Measurements from ENCODE around the gene DOCK2.
A peak's percentile ranks its signal among the peaks of the same experiment; 100 is the strongest.

DOCK2 gene

GRCh38 chr5:169646856-169647255 is 9.8 kb downstream of the DOCK2 start:
- Histone ChIP-seq H3K4me1 (ENCODE audit: insufficient read depth, low read length) (peaks cover 45% of the 10 kb centered on the region), H2AFZ (ENCODE audit: low read depth, low read length) (no peak overlapping the region), H3K79me2 (ENCODE audit: insufficient read depth, low read length) (peaks cover 99% of the 10 kb centered on the region), H3K4me2 (ENCODE audit: insufficient read depth, low read length) (no peak overlapping the region), H3K9ac (ENCODE audit: low read depth, low read length) (no peak overlapping the region), H4K20me1 (ENCODE audit: insufficient read depth, low read length) (peaks cover 91% of the 10 kb centered on the region), H3K9me3 (ENCODE audit: insufficient read depth, low read length, severe bottlenecking) (no peaks in the 10 kb centered on the region), H3K4me3 (ENCODE audit: low read depth in 1 of 2, low read length in 2 of 2) (no peak overlapping the region), H3K27ac (ENCODE audit: low read length) (no peak overlapping the region), H3K36me3 (ENCODE audit: insufficient read depth, low read length) (peaks cover 47% of the 10 kb centered on the region), H3K27me3 (ENCODE audit: insufficient read depth, low read length, poor library complexity) (no peaks in the 10 kb centered on the region)
- TF ChIP-seq, protein P1, sequence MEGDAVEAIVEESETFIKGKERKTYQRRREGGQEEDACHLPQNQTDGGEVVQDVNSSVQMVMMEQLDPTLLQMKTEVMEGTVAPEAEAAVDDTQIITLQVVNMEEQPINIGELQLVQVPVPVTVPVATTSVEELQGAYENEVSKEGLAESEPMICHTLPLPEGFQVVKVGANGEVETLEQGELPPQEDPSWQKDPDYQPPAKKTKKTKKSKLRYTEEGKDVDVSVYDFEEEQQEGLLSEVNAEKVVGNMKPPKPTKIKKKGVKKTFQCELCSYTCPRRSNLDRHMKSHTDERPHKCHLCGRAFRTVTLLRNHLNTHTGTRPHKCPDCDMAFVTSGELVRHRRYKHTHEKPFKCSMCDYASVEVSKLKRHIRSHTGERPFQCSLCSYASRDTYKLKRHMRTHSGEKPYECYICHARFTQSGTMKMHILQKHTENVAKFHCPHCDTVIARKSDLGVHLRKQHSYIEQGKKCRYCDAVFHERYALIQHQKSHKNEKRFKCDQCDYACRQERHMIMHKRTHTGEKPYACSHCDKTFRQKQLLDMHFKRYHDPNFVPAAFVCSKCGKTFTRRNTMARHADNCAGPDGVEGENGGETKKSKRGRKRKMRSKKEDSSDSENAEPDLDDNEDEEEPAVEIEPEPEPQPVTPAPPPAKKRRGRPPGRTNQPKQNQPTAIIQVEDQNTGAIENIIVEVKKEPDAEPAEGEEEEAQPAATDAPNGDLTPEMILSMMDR (IDR thresholded peaks at IDR 0.05; ENCODE audit: borderline replicate concordance, extremely low read depth, low read length, poor library complexity, severe bottlenecking), result no peak
- TF ChIP-seq EZH2 (IDR thresholded peaks at IDR 0.05; ENCODE audit: borderline replicate concordance, low read depth, low read length, severe bottlenecking), result no peak
- ATAC-seq (ENCODE audit: insufficient read depth, low read depth), result no peak
- DNase-seq, result no peak

GRCh38 chr5:169647566-169647965 is 10.5 kb downstream of the DOCK2 start:
- Histone ChIP-seq H2AFZ (ENCODE audit: low read depth, low read length) (no peak overlapping the region), H3K4me2 (ENCODE audit: insufficient read depth, low read length) (no peak overlapping the region), H4K20me1 (ENCODE audit: insufficient read depth, low read length) (peaks cover 91% of the 10 kb centered on the region), H3K36me3 (ENCODE audit: insufficient read depth, low read length) (peaks cover 48% of the 10 kb centered on the region), H3K9me3 (ENCODE audit: insufficient read depth, low read length, severe bottlenecking) (no peaks in the 10 kb centered on the region), H3K27ac (ENCODE audit: low read length) (peak overlapping the region; percentile 50), H3K9ac (ENCODE audit: low read depth, low read length) (no peak overlapping the region), H3K79me2 (ENCODE audit: insufficient read depth, low read length) (peaks cover 99% of the 10 kb centered on the region), H3K4me3 (ENCODE audit: low read depth in 1 of 2, low read length in 2 of 2) (no peak overlapping the region), H3K27me3 (ENCODE audit: insufficient read depth, low read length, poor library complexity) (no peaks in the 10 kb centered on the region), H3K4me1 (ENCODE audit: insufficient read depth, low read length) (peaks cover 44% of the 10 kb centered on the region)
- ATAC-seq (ENCODE audit: insufficient read depth, low read depth), result peak; percentile 70
- peak; percentile 20 for DNase-seq
- TF ChIP-seq, protein P1 (IDR thresholded peaks at IDR 0.05; ENCODE audit: borderline replicate concordance, extremely low read depth, low read length, poor library complexity, severe bottlenecking), result no peak
- no peak for TF ChIP-seq EZH2 (IDR thresholded peaks at IDR 0.05; ENCODE audit: borderline replicate concordance, low read depth, low read length, severe bottlenecking)

- Histone ChIP-seq H3K9ac (ENCODE audit: low read depth, low read length) (no peak overlapping the region), H3K9me3 (ENCODE audit: insufficient read depth, low read length, severe bottlenecking) (no peaks in the 10 kb centered on the region), H3K4me1 (ENCODE audit: insufficient read depth, low read length) (peaks cover 44% of the 10 kb centered on the region), H3K27ac (ENCODE audit: low read length) (0 out of 2 replicates have a peak overlapping the region, but pooled peaks have one; percentile 9), H3K27me3 (ENCODE audit: insufficient read depth, low read length, poor library complexity) (no peaks in the 10 kb centered on the region), H3K36me3 (ENCODE audit: insufficient read depth, low read length) (peaks cover 53% of the 10 kb centered on the region), H3K4me3 (ENCODE audit: low read depth in 1 of 2, low read length in 2 of 2) (no peak overlapping the region), H3K4me2 (ENCODE audit: insufficient read depth, low read length) (no peak overlapping the region), H2AFZ (ENCODE audit: low read depth, low read length) (no peak overlapping the region), H4K20me1 (ENCODE audit: insufficient read depth, low read length) (peaks cover 92% of the 10 kb centered on the region), H3K79me2 (ENCODE audit: insufficient read depth, low read length) (peaks cover 99% of the 10 kb centered on the region)
- TF ChIP-seq, protein P1 (IDR thresholded peaks at IDR 0.05; ENCODE audit: borderline replicate concordance, extremely low read depth, low read length, poor library complexity, severe bottlenecking), result no peak
- TF ChIP-seq EZH2 (IDR thresholded peaks at IDR 0.05; ENCODE audit: borderline replicate concordance, low read depth, low read length, severe bottlenecking), result no peak
- DNase-seq (no peak), ATAC-seq (ENCODE audit: insufficient read depth, low read depth) (no peak)
Measured at GRCh38 chr5:169648725-169649310, 11.7 kb downstream of the DOCK2 start.
